Measurements from ENCODE around the gene GRK5. TPM values are rescaled to one million over a fixed set of nuclear protein-coding genes. Genes with fewer than 3 reads are reported as not detected.
"Not testable (repeated sequence)": the region's sequence is repeated elsewhere in the genome, so short reads cannot be mapped to it uniquely, and the experiment has no call there.

The GRK5 gene
- total RNA-seq, 2 donors from 2014 or later: 13.9 to 28.5 TPM

- Mint-ChIP-seq H3K27ac (peak overlapping the region; percentile 47), H3K4me3 (no peak overlapping the region), H3K4me1 (peaks cover 7% of the 10 kb centered on the region), H3K27me3 (no peaks in the 10 kb centered on the region), H3K36me3 (ENCODE audit: low read depth) (no peaks in the 10 kb centered on the region)
- no peak for DNase-seq
- no peaks in the 10 kb centered on the region for H3K9me3 ChIP-seq (ENCODE audit: control insufficient read depth, low read length, poor library complexity, severe bottlenecking)
- ATAC-seq: no peak
Measured at GRCh38 chr10:119252470-119253151, 45.2 kb downstream of the GRK5 start.

GRCh38 chr10:119253433-119254174 lies 46.2 kb downstream of the GRK5 start:
- no peak for DNase-seq
- H3K27me3 Mint-ChIP-seq: no peaks in the 10 kb centered on the region
- no peak for ATAC-seq

GRCh38 chr10:119254335-119254734 lies 47.0 kb downstream of the GRK5 start:
- ATAC-seq: no peak
- Mint-ChIP-seq H3K4me3 (no peak overlapping the region), H3K27ac (peak overlapping the region; percentile 82), H3K4me1 (peaks cover 15% of the 10 kb centered on the region), H3K27me3 (no peaks in the 10 kb centered on the region), H3K36me3 (ENCODE audit: low read depth) (no peaks in the 10 kb centered on the region)
- no peak for DNase-seq
- H3K9me3 ChIP-seq (ENCODE audit: control insufficient read depth, low read length, poor library complexity, severe bottlenecking): no peaks in the 10 kb centered on the region

More at GRCh38 chr10:119253433-119254174, 46.2 kb downstream of the GRK5 start:
- H3K4me3 Mint-ChIP-seq: no peak overlapping the region
- no peaks in the 10 kb centered on the region for H3K9me3 ChIP-seq (ENCODE audit: control insufficient read depth, low read length, poor library complexity, severe bottlenecking)
- H3K4me1 Mint-ChIP-seq: peaks cover 14% of the 10 kb centered on the region
- H3K36me3 Mint-ChIP-seq (ENCODE audit: low read depth): no peaks in the 10 kb centered on the region
- peak overlapping the region; percentile 82 for H3K27ac Mint-ChIP-seq

GRCh38 chr10:119256030-119256429 lies 48.7 kb downstream of the GRK5 start:
- no peak for DNase-seq
- Mint-ChIP-seq H3K4me3 (no peak overlapping the region), H3K27ac (no peak overlapping the region), H3K36me3 (ENCODE audit: low read depth) (no peaks in the 10 kb centered on the region), H3K4me1 (peaks cover 12% of the 10 kb centered on the region), H3K27me3 (no peaks in the 10 kb centered on the region)
- no peak for ATAC-seq
- no peaks in the 10 kb centered on the region for H3K9me3 ChIP-seq (ENCODE audit: control insufficient read depth, low read length, poor library complexity, severe bottlenecking)

- no peak for DNase-seq
- Mint-ChIP-seq H3K36me3 (ENCODE audit: low read depth) (no peaks in the 10 kb centered on the region), H3K27ac (no peak overlapping the region), H3K27me3 (no peaks in the 10 kb centered on the region), H3K4me3 (no peak overlapping the region), H3K4me1 (peaks cover 12% of the 10 kb centered on the region)
- H3K9me3 ChIP-seq (ENCODE audit: control insufficient read depth, low read length, poor library complexity, severe bottlenecking): no peaks in the 10 kb centered on the region
- ATAC-seq: no peak
Measured at GRCh38 chr10:119256897-119257296, 49.5 kb downstream of the GRK5 start.

GRCh38 chr10:119257899-119258419 lies 50.6 kb downstream of the GRK5 start:
- peaks cover 12% of the 10 kb centered on the region for H3K4me1 Mint-ChIP-seq
- no peaks in the 10 kb centered on the region for H3K9me3 ChIP-seq (ENCODE audit: control insufficient read depth, low read length, poor library complexity, severe bottlenecking)
- H3K4me3 Mint-ChIP-seq: no peak overlapping the region
- peak overlapping the region; percentile 39 for H3K27ac Mint-ChIP-seq
- ATAC-seq: no peak
- no peaks in the 10 kb centered on the region for H3K27me3 Mint-ChIP-seq
- DNase-seq: no peak
- H3K36me3 Mint-ChIP-seq (ENCODE audit: low read depth): no peaks in the 10 kb centered on the region

GRCh38 chr10:119259345-119259744 lies 52.0 kb downstream of the GRK5 start:
- no peak overlapping the region for H3K27ac Mint-ChIP-seq
- peaks cover 12% of the 10 kb centered on the region for H3K4me1 Mint-ChIP-seq
- no peak overlapping the region for H3K4me3 Mint-ChIP-seq
- DNase-seq: no peak
- no peaks in the 10 kb centered on the region for H3K27me3 Mint-ChIP-seq
- ATAC-seq: no peak
- no peaks in the 10 kb centered on the region for H3K9me3 ChIP-seq (ENCODE audit: control insufficient read depth, low read length, poor library complexity, severe bottlenecking)
- H3K36me3 Mint-ChIP-seq (ENCODE audit: low read depth): no peaks in the 10 kb centered on the region

- H3K4me3 Mint-ChIP-seq; ATAC-seq; H3K9me3 ChIP-seq (ENCODE audit: control insufficient read depth, low read length, poor library complexity, severe bottlenecking); H3K27me3 Mint-ChIP-seq; H3K27ac Mint-ChIP-seq; H3K36me3 Mint-ChIP-seq (ENCODE audit: low read depth); DNase-seq: not testable (repeated sequence)
- peaks cover 13% of the 10 kb centered on the region for H3K4me1 Mint-ChIP-seq
Measured at GRCh38 chr10:119261016-119261415, 53.6 kb downstream of the GRK5 start.

- ATAC-seq (no peak), DNase-seq (no peak)
- peaks cover 14% of the 10 kb centered on the region for H3K4me1 Mint-ChIP-seq
- H3K27ac Mint-ChIP-seq: peak overlapping the region; percentile 100
- no peaks in the 10 kb centered on the region for H3K9me3 ChIP-seq (ENCODE audit: control insufficient read depth, low read length, poor library complexity, severe bottlenecking)
- H3K36me3 Mint-ChIP-seq (ENCODE audit: low read depth): no peaks in the 10 kb centered on the region
- no peaks in the 10 kb centered on the region for H3K27me3 Mint-ChIP-seq
- no peak overlapping the region for H3K4me3 Mint-ChIP-seq
Measured at GRCh38 chr10:119263951-119264617, 56.7 kb downstream of the GRK5 start.

- Mint-ChIP-seq H3K27ac (peak overlapping the region; percentile 100), H3K27me3 (no peaks in the 10 kb centered on the region), H3K4me3 (no peak overlapping the region)
Measured at GRCh38 chr10:119265691-119266090, 58.3 kb downstream of the GRK5 start.

GRCh38 chr10:119267384-119267783 lies 60.0 kb downstream of the GRK5 start:
- DNase-seq (no peak), ATAC-seq (no peak)
- Mint-ChIP-seq H3K27me3 (no peaks in the 10 kb centered on the region), H3K4me1 (peaks cover 36% of the 10 kb centered on the region), H3K27ac (peak overlapping the region; percentile 100), H3K4me3 (no peak overlapping the region), H3K36me3 (ENCODE audit: low read depth) (no peaks in the 10 kb centered on the region)
- no peaks in the 10 kb centered on the region for H3K9me3 ChIP-seq (ENCODE audit: control insufficient read depth, low read length, poor library complexity, severe bottlenecking)

More at GRCh38 chr10:119265691-119266090, 58.3 kb downstream of the GRK5 start:
- peaks cover 24% of the 10 kb centered on the region for H3K4me1 Mint-ChIP-seq
- no peaks in the 10 kb centered on the region for H3K36me3 Mint-ChIP-seq (ENCODE audit: low read depth)
- ATAC-seq (no peak), DNase-seq (no peak)
- no peaks in the 10 kb centered on the region for H3K9me3 ChIP-seq (ENCODE audit: control insufficient read depth, low read length, poor library complexity, severe bottlenecking)

GRCh38 chr10:119268428-119268827 lies 61.1 kb downstream of the GRK5 start:
- Mint-ChIP-seq H3K4me1 (peaks cover 36% of the 10 kb centered on the region), H3K4me3 (peak overlapping the region; percentile 84), H3K27me3 (no peaks in the 10 kb centered on the region), H3K36me3 (ENCODE audit: low read depth) (no peaks in the 10 kb centered on the region), H3K27ac (peak overlapping the region; percentile 100)
- DNase-seq: no peak
- no peak for ATAC-seq
- H3K9me3 ChIP-seq (ENCODE audit: control insufficient read depth, low read length, poor library complexity, severe bottlenecking): no peaks in the 10 kb centered on the region

GRCh38 chr10:119268871-119269506 lies 61.6 kb downstream of the GRK5 start:
- H3K36me3 Mint-ChIP-seq (ENCODE audit: low read depth): no peaks in the 10 kb centered on the region
- DNase-seq (peak; percentile 66 to 82 (median 72)), ATAC-seq (peak; percentile 92)
- no peaks in the 10 kb centered on the region for H3K9me3 ChIP-seq (ENCODE audit: control insufficient read depth, low read length, poor library complexity, severe bottlenecking)
- peak overlapping the region; percentile 100 for H3K27ac Mint-ChIP-seq
- H3K27me3 Mint-ChIP-seq: no peaks in the 10 kb centered on the region
- peaks cover 36% of the 10 kb centered on the region for H3K4me1 Mint-ChIP-seq
- peak overlapping the region; percentile 84 for H3K4me3 Mint-ChIP-seq

Data from T-helper 17 cell (primary cell).